Upper lobe of left lung (tissue), 4 donors: ENCODE results near the gene SMAP2.
A peak's percentile ranks its signal among the peaks of the same experiment; 100 is the strongest.

Experiments
- POLR2A ChIP-seq, 4 donors: fragments of 450-650 bp; IDR thresholded peaks; one replicate each; pipeline ENCODE4 v1.5.1; 2016 to 2017; ENCODE audit warnings: antibody characterized with exemption in 4 of 4, mild to moderate bottlenecking in 2 of 4
- TF ChIP-seq, protein P1 (sequence below), 6 experiments: fragments of 450-650 bp in 4 of 6; fragments of 200-600 bp in 2 of 6; sonication (generic) in 2 of 6; IDR thresholded peaks; one replicate each; pipeline ENCODE4 v1.5.1; 2016 to 2019; ENCODE audit warnings: antibody characterized with exemption in 6 of 6

DNA sequence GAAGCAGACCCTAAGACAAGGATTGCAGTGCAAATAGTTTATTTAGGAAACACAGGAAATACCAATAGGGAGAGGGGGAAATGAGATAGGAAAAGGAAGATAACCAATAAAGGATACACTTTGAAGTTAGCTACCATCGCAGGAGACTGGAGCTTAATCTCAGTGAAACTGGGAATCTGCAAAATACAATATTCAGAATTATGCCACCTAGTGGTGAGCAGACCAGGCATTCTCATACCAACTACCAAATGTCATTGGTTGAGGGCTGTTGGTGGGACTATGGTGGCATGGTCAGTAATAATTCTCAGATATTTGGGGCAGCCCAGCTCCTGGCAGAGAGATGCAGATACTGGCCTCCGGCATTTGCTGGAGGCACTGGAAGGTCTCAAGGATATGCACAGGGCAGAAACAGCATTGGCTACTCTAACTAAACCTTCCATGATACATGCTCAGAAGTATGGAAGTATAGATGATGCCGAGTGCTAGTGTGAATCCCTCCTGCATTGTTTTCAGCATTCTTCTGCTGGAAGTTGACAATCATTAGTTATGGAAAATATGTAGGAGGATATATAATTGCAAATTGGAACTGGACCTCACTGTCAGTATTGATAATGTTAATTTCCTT lies 65.0 kb downstream of the SMAP2 start:
- TF ChIP-seq, protein P1, sequence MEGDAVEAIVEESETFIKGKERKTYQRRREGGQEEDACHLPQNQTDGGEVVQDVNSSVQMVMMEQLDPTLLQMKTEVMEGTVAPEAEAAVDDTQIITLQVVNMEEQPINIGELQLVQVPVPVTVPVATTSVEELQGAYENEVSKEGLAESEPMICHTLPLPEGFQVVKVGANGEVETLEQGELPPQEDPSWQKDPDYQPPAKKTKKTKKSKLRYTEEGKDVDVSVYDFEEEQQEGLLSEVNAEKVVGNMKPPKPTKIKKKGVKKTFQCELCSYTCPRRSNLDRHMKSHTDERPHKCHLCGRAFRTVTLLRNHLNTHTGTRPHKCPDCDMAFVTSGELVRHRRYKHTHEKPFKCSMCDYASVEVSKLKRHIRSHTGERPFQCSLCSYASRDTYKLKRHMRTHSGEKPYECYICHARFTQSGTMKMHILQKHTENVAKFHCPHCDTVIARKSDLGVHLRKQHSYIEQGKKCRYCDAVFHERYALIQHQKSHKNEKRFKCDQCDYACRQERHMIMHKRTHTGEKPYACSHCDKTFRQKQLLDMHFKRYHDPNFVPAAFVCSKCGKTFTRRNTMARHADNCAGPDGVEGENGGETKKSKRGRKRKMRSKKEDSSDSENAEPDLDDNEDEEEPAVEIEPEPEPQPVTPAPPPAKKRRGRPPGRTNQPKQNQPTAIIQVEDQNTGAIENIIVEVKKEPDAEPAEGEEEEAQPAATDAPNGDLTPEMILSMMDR (IDR thresholded peaks at IDR 0.05): peak; percentile 22 to 58 (median 49)
- TF ChIP-seq POLR2A (IDR thresholded peaks at IDR 0.05): no peak
